Ovary (tissue), 9 donors: ENCODE measurements around the gene TRIM37. TPM values are rescaled to one million over a fixed set of nuclear protein-coding genes. Genes with fewer than 3 reads are reported as not detected.

Experiments
- DNase-seq, 5 donors: peaks; one replicate each; pipeline ENCODE4 v3.0.0-alpha.2; 2019 to 2020
- H3K27ac ChIP-seq, 2 donors: fragments of 200-600 bp; one replicate each; pipeline versions ENCODE4 v1.5.1 to v1.8.0; 2019 to 2022
- H3K27me3 ChIP-seq: fragments of 200-600 bp; one replicate; pipeline ENCODE4 v1.8.0; 2022
- H3K36me3 ChIP-seq: fragments of 200-600 bp; sonication (generic); one replicate; pipeline ENCODE4 v1.5.1; 2019
- H3K4me1 ChIP-seq: one replicate; pipeline ENCODE4 v1.8.1; 2013; ENCODE audit warnings: mild to moderate bottlenecking, moderate library complexity; ENCODE audit not compliant: insufficient read depth
- H3K4me3 ChIP-seq: fragments of 200-600 bp; sonication (generic); one replicate; pipeline ENCODE4 v1.5.1; 2017
- H3K9me3 ChIP-seq, 2 donors: fragments of 200-600 bp in 1 of 2; sonication (generic) in 1 of 2; one replicate each; pipeline versions ENCODE4 v1.5.1 to v1.8.1; 2013 to 2019; ENCODE audit warnings: mild to moderate bottlenecking in 1 of 2, moderate library complexity in 1 of 2
- EP300 ChIP-seq: sonication (generic); formaldehyde crosslinking; IDR thresholded peaks from one replicate; pipeline ENCODE4 v1.6.1; 2017; ENCODE audit warnings: antibody characterized with exemption
- POLR2A ChIP-seq: fragments of 450-650 bp; IDR thresholded peaks from one replicate; pipeline ENCODE4 v1.6.1; 2017; ENCODE audit warnings: antibody characterized with exemption, mild to moderate bottlenecking, moderate library complexity
- WGBS, 3 donors: extraction: QIAGEN DNeasy Blood & Tissue Kit in 1 of 3; methylation state at CpG; one replicate each; pipeline versions ENCODE4 v1.1.5 to v1.1.7; 2013 to 2017; 5-methylcytosine and 5-hydroxymethylcytosine counted together
- intact Hi-C, 4 donors: fragments of 100-400 bp; cut with DNase I; formaldehyde crosslinking; loops; one replicate each; pipeline versions ENCODE4 v1.11.0 to v1.15.1; 2022 to 2023
- polyA plus RNA-seq, 2 donors: library from polyadenylated mRNA; stranded (reverse); fragments of 200-250 nt in 1 of 2; fragments of 350-450 nt in 1 of 2; fragmentation: Illumina TruSeq in 1 of 2; extraction: RNeasy Lipid Tissue Mini Kit (QIAGEN cat#74804) in 1 of 2; gene quantifications; one replicate each; pipeline ENCODE4 v1.2.3, GENCODE V29; 2013 to 2014
- total RNA-seq, 7 donors: library from RNA; depleted of rRNA in 2 of 7; stranded (reverse); fragments of >200 nt in 2 of 7; fragmentation: NEBNext Ultra II Directional in 3 of 7; extraction: Animal tissue kit (Norgen Biotek cat#: 25700) in 3 of 7; gene quantifications; one replicate each; pipeline versions ENCODE4 v1.1.0 to v1.2.4, GENCODE V29; 2016 to 2023
- TF ChIP-seq, protein P1 (sequence below), 3 donors: fragments of 450-650 bp in 2 of 3; fragments of 200-600 bp in 1 of 3; IDR thresholded peaks; one replicate each; pipeline versions ENCODE4 v1.5.1 to v1.8.0; 2016 to 2022; ENCODE audit warnings: antibody characterized with exemption in 3 of 3, mild to moderate bottlenecking in 1 of 3
- donor health status: DM: no; HTN: no; CAD: no; lungs with moderate emphysema.
- donor health status: DM: no; HTN: no; CAD: no.
- donor health status: Bipolar disorder and iron deficiency.
- donor health status: DM: yes; HTN: yes; CAD: no.
- donor health status: DM: no; HTN: no; CAD: no.
- donor health status: DM: yes; HTN: yes; CAD: no.

The TRIM37 gene
- total and polyA plus RNA-seq, 9 donors: 8.9 to 21.8 (median 16.8) TPM

- WGBS, 3 donors: 64 to 78% (median 71%) methylated on average over 1 of the region's 1 CpG
- no peak for DNase-seq
- intact Hi-C loops: loop anchor here in 1 of 4 donors (10.0 kb wide), 1 partner anchor 915 kb away; no protein-coding TSS in a partner anchor
- Histone ChIP-seq H3K27ac (no peak overlapping the region), H3K9me3 (no peaks in the 10 kb centered on the region), H3K36me3 (no peaks in the 10 kb centered on the region), H3K4me3 (no peak overlapping the region), H3K4me1 (no peaks in the 10 kb centered on the region), H3K27me3 (no peaks in the 10 kb centered on the region)
- TF ChIP-seq EP300: no peak
- TF ChIP-seq POLR2A: no peak
- TF ChIP-seq, protein P1, sequence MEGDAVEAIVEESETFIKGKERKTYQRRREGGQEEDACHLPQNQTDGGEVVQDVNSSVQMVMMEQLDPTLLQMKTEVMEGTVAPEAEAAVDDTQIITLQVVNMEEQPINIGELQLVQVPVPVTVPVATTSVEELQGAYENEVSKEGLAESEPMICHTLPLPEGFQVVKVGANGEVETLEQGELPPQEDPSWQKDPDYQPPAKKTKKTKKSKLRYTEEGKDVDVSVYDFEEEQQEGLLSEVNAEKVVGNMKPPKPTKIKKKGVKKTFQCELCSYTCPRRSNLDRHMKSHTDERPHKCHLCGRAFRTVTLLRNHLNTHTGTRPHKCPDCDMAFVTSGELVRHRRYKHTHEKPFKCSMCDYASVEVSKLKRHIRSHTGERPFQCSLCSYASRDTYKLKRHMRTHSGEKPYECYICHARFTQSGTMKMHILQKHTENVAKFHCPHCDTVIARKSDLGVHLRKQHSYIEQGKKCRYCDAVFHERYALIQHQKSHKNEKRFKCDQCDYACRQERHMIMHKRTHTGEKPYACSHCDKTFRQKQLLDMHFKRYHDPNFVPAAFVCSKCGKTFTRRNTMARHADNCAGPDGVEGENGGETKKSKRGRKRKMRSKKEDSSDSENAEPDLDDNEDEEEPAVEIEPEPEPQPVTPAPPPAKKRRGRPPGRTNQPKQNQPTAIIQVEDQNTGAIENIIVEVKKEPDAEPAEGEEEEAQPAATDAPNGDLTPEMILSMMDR (IDR thresholded peaks at IDR 0.05): no peak
These were observed 56.9 kb downstream of the TRIM37 start for GRCh38 chr17:59049798-59050197.

GRCh38 chr17:59047616-59048015, 59.1 kb downstream of the TRIM37 start:
- Histone ChIP-seq H3K4me1 (no peaks in the 10 kb centered on the region), H3K36me3 (no peaks in the 10 kb centered on the region), H3K4me3 (no peak overlapping the region), H3K27ac (no peak overlapping the region), H3K27me3 (no peaks in the 10 kb centered on the region), H3K9me3 (no peaks in the 10 kb centered on the region)
- TF ChIP-seq EP300 (no peak), POLR2A (no peak)
- TF ChIP-seq, protein P1 (IDR thresholded peaks at IDR 0.05): no peak
- DNase-seq: no peak
- intact Hi-C loops: loop anchor here in 1 of 4 donors (10.0 kb wide), 1 partner anchor 913 kb away; no protein-coding TSS in a partner anchor
- WGBS, 3 donors: 46 to 58% (median 49%) methylated on average over 3 of the region's 3 CpGs

- 81 to 82% (median 82%) methylated on average over 4 of the region's 4 CpGs for WGBS, 3 donors
- H3K27me3 ChIP-seq: no peaks in the 10 kb centered on the region
- DNase-seq: no peak
- TF ChIP-seq, protein P1 (IDR thresholded peaks at IDR 0.05): no peak
- TF ChIP-seq POLR2A (no peak), EP300 (no peak)
- H3K4me1 ChIP-seq: no peaks in the 10 kb centered on the region
- H3K9me3 ChIP-seq: no peaks in the 10 kb centered on the region
- no peak overlapping the region for H3K27ac ChIP-seq
- no peaks in the 10 kb centered on the region for H3K36me3 ChIP-seq
- no peak overlapping the region for H3K4me3 ChIP-seq
- intact Hi-C loops: loop anchor here in 1 of 4 donors (10.0 kb wide), 1 partner anchor 911 kb away; no protein-coding TSS in a partner anchor
These were observed 60.5 kb downstream of the TRIM37 start for GRCh38 chr17:59046192-59046591.

DNA sequence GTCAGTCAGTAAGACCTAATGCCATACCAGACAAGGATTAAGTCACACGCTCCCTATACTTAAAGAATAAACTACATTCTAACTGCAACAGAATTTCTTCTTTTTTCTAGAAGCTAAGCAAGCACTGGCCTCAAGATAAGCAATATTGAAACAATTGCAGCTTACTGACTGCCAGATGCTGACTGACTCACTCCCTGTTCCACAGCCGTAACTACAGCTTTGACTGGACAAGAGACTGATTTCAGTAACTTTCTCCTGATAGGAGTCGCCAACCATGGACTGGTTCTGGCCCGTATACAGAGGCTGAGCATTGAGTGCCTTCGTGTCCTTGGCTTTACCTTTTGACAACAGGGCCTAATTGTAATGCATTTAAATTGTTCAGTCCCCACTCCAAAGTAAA, 67.9 kb downstream of the TRIM37 start:
- H3K9me3 ChIP-seq: no peaks in the 10 kb centered on the region
- H3K36me3 ChIP-seq: no peaks in the 10 kb centered on the region
- H3K27ac ChIP-seq: no peak overlapping the region
- DNase-seq: no peak
- intact Hi-C loops: no loop called here
- H3K4me3 ChIP-seq: no peak overlapping the region
- WGBS, 3 donors: 38 to 49% (median 40%) methylated on average over 5 of the region's 5 CpGs
- TF ChIP-seq, protein P1 (IDR thresholded peaks at IDR 0.05): no peak
- TF ChIP-seq EP300: no peak
- no peak for TF ChIP-seq POLR2A
- no peaks in the 10 kb centered on the region for H3K27me3 ChIP-seq
- no peaks in the 10 kb centered on the region for H3K4me1 ChIP-seq
